ENCODE results near the gene PLA2G3.
"Not testable (repeated sequence)": the region's sequence is repeated elsewhere in the genome, so short reads cannot be mapped to it uniquely, and the experiment has no call there.

The PLA2G3 gene, protein sequence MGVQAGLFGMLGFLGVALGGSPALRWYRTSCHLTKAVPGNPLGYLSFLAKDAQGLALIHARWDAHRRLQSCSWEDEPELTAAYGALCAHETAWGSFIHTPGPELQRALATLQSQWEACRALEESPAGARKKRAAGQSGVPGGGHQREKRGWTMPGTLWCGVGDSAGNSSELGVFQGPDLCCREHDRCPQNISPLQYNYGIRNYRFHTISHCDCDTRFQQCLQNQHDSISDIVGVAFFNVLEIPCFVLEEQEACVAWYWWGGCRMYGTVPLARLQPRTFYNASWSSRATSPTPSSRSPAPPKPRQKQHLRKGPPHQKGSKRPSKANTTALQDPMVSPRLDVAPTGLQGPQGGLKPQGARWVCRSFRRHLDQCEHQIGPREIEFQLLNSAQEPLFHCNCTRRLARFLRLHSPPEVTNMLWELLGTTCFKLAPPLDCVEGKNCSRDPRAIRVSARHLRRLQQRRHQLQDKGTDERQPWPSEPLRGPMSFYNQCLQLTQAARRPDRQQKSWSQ

DNA sequence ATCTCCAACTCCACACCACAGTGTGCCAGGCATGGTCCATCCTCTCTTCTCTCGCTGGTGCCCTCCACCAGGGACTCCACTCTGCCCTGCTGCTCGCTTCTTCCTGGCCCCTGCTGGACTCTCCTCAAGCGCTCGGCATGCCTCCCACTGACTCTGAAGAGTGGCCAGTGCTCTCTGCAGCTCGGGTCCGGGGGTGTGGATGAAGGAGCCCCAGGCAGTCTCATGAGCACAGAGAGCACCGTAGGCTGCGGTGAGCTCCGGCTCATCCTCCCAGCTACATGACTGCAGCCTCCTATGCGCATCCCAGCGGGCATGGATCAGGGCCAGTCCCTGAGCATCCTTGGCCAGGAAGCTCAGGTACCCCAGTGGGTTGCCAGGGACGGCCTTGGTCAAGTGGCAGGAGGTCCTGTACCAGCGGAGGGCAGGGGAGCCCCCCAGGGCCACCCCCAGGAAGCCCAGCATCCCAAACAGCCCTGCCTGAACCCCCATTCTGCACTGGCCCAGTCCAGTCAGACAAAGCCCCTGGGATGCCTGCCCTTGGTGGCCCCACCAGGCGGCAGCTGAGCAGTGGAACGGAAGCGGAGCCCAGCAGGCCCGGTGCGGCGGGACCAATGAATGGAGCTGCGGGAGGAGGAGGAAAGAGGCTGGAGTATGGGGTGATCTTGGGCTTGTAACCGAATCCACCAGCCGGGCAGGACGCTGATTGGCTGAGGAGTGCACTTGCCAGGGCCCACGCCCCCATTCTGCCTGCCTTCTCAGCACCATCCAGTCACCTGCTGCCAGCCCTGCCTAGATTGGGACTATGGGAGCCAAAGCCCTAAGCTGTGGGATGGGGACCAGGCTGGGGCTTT is at the start of gene PLA2G3:
TSS of gene PLA2G3 (minus strand) at position 643 of the 851 bp plus-strand sequence. CDS start at position 489, 154 bp downstream.
- DNase-seq: peak; percentile 69

DNA sequence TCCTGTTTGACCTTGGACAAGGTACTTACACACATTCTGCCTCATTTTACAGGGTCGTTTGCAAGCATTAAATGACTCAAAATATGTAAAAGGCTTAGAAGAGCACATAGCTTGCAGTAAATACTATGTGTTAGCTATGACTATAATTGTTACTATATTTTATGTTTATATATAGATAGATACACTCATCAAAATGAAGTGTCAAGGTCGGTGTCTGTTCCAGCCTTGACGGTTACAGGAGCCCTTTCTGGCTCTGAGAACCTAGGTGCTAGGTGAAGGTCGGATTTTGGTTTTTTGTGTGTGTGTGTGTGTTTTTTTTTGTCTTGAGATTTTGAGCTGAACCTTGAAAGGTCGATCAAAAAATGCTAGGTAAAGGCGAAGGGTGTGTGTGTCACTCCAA is 47.3 kb upstream of the PLA2G3 start:
- no peak for DNase-seq

DNA sequence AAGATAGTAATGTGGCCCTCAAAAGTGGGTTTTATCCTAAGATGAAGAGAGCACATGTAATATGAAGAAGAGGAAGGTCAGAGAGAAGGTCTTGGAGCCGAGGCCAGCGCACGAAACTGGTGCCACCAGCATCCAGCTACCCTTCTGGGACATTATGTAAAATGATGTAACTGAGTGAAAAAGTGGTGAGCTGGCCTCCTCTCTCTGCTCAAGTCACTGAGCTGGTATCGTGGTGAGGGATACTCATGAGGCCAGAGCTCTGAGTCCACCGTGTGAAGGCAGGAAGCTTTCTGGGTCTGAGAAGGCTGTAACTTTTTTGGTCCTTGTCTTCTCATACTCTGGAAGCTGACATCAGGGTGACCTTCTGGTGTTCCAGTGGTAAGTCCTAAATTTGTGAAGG is 44.7 kb upstream of the PLA2G3 start:
- DNase-seq: no peak

DNA sequence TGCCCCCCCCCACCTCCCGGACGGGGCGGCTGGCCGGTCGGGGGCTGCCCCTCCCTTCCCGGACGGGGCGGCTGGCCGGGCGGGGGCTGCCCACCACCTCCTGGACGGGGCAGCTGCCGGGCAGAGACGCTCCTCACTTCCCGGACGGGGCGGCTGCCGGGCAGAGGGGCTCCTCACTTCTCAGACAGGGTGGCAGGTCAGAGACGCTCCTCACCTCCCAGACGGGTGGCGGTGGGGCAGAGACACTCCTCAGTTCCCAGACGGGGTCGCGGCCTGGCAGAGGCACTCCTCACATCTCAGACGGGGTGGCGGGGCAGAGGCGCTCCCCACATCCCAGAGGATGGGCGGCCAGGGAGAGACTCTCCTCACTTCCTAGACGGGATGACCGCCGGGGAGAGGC is 43.7 kb upstream of the PLA2G3 start:
- no peak for DNase-seq

DNA sequence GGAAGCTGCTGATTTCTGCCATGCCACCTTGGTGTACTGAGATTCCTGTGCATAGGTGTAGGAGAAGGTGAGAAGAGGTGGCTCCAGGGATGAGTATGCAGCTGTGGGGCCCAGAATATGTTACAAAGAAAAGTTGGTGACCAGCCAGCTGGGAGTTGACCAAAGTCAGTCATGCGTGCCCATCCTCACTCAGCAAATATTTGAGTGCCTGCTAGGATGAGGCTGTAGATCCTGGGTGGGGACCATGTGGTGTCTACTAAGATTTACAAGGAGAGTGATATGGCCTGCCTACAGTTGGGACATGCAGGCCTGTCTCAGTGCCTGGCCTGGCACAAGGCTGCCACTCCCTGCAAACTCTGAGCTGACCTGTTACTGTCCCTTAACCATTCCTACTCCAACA is 39.0 kb upstream of the PLA2G3 start:
- no peak for DNase-seq

DNA sequence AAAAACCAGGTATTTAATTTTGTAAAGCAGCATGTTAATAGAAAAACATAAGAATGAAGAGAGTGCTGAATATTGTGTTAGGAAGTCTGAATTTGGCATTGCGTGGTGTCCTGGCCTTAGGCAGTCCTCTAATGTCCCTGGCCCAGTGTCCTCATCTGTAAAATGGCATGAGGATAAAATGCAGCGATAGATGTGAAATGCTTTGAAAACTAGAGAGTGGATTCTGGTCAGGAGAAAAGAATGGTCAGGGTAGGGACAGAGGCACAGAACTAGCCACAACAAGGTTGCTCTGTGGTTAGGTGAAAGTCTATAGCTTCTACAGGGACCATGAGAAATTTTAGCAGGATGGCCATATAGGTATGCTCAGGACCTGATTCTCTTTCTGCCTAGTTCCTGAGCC is 38.6 kb upstream of the PLA2G3 start:
- no peak for DNase-seq

DNA sequence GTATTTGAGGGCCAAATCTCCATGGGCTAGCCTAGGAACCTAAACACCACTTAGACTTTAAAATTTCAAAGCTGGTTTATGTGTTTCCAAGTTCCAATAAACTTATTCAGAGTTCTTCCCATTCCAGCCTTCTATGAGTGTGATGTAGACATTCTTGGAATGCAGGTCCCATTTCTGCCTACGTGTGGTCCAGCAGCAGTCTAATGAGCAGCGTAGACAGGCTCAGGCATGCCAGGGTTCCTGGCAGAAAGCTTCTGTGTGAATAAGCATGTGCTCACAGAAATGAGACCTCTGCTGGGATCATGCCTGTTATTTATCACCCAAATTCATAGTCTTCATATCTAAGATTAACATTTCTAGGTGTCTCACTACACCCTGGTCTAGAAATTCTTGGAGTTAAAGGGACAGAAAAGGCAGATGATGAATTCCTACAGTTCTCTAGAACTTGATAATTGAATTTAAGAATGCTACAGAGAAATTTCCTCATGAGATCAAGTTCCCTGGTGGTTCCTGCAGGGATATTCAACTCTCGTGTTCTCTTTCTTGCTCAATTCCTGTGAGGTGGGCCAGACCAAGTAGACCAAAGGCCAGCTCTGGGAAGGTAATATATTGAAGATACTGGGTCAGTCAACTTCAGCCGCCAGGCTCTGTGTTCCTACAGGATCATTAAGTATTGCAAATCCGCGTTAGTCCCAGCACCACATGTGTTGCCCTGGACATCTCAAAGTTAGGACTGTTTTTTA is 37.3 kb upstream of the PLA2G3 start:
- peak; percentile 22 for DNase-seq

DNA sequence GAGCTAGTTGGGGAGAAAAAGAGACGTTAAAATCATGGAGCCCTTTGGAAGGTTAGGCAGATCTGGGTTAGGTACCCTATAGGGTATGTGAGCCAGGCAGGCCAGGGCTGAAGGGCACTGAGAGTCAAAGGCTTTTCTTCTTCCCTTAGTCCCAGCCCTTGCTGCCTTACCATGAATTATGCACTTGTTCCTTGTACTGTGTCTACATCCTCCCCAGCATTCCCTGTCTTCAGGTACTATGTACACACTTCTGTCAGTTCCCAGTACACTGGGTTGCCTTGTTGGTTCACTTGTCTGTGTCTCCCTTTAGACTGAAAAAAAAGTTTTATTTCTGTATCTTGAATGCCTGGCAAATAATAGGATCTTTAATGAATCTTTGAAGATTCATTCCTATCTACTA is 36.6 kb upstream of the PLA2G3 start:
- DNase-seq: no peak

DNA sequence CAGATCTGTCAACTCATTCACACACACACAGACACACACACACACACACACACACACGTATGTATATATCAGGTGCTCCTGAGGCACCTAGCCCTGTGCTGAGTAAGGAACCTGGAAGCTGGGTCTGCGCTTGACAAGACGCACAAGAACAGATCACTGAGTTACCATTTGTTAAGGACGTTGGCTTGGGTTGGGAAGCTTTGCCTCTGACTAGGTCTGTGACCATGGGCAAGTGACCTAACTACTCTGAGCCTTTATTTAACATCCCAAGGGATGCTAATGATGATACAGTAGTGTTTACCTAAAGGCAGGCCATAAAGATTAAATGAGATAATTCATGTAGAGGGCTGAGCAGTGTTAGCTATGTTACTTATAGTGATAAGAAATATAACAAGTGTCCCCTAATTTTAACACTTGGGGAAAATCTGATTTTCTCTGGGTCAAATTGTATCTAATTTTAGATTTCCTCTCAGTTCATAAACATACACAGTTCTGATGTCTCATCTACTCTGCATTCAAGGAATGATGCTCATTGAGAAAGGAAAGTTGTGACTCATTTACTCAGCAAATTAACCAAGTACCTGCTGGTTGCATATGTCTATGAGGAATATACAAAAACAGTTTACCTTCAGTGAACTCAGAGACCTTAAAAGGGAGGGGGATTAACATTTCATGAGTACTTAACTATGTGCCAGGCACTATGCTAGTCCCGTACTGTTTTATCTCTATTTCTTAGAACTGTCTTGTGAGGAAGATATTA is 33.3 kb upstream of the PLA2G3 start:
- no peak for DNase-seq

DNA sequence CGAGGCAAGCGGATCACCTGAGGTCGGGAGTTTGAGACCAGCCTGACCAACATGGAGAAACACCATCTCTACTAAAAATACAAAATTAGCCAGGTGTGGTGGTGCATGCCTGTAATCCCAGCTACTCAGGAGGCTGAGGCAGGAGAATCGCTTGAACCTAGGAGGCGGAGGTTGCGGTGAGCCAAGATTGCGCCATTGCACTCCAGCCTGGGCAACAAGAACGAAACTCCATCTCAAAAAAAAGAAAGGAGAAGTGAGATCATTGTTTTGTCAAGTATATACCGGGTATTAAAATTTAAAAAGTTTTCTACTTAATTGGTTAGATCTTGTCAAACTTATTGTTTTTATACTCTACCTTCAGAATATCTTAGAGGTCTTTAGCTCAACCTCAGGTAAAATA is 31.4 kb upstream of the PLA2G3 start:
- not testable (repeated sequence) for DNase-seq

DNA sequence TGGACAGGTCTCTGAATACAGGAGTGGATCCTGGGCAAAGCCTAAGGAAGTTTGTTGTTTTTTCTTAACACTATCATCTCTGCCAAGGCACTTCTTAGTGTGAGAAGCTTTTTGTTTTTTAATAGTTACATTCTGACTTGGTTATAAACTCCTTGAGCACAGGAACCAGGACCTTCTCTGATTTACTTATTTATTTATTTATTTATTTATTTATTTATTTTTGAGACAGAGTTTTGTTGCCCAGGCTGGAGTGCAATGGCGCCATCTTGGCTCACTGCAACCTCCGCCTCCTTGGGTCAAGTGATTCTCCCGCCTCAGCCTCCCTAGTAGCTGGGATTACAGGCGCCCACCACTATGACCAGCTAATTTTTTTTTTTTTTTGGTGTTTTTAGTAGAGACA is 30.7 kb upstream of the PLA2G3 start:
- no peak for DNase-seq

DNA sequence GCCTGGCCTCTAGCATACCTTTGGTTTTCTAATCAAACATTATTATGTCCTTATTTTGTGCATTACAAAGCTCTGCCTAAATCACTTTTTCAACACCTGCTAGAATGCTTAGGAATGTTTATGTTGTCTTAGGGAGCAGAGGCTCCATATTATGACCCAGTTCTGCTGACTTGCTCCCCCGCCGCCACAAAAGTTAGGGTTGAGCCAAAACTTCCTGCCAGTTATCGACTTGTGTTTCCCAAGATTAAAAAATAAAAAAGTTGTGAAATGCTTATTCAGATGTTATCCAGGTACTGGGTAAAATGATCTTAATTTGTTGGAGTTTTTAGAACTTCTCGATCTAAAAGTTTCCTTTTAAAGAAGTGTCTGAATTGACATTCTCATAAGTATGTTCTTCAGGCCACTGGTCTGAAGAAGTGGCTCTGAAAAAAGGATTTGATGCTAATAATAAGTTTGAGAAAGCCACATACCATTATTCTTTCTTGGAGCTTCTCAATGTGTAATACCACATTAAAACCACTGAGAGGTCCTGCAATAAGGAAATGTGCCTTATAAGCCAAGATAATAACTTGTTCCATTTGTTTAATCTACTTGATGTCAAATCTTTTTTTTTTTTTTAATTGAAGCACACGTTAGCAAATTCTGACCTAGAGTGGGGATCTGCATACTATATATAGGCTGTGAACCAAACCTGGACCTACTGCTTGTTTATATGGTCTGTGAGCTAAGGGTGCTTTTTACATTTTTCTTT is 21.9 kb upstream of the PLA2G3 start:
- no peak for DNase-seq

DNA sequence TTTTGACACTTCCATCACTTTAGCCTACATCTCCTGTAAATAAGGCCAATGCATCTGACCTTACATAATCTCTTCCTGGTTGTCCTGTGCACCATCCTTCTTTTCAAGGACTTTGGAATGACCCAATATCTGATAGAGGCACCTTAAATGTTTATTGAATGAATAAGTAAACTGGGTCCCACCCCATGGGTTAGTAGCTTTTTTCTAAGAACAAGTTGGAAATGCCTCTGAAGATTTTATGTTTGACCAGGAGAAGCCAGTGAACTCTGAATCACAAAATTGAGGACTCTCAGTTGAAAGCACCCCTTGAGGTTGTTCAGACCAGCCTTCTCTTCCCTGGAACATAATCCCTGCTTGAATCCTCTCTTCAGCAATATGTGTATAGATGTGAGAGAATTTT is 21.1 kb upstream of the PLA2G3 start:
- no peak for DNase-seq

DNA sequence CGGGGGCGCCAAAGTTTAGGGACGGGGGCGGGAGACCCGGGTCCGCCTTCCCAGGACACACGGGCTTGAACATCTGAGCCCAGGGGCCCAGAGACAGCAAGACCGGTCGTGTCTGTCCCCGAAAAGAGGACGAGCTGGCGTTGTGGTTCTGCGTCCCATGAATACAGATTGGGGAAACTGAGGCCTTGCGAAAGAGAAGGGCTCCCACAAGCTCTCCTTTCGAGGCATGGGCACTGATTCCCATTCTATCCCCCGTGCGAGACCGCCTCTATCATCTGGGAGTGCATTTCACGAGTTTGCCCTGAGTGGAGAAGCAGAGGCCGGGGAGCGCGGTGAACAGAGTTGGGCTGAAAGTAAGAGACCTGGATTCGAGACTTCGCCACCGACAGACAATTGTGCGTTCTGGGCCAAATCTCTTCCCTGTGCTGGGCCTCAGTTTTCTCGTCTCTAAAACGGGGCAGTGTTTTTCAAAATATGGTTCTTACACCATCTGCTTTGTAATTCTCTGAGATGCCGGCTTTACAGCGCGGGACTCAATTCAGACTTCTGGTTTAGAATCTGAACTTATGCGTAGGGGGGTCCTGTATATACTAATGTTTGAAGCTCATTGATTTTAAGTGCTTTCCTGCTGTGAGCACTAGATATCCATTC is 20.1 kb upstream of the PLA2G3 start:
- no peak for DNase-seq

DNA sequence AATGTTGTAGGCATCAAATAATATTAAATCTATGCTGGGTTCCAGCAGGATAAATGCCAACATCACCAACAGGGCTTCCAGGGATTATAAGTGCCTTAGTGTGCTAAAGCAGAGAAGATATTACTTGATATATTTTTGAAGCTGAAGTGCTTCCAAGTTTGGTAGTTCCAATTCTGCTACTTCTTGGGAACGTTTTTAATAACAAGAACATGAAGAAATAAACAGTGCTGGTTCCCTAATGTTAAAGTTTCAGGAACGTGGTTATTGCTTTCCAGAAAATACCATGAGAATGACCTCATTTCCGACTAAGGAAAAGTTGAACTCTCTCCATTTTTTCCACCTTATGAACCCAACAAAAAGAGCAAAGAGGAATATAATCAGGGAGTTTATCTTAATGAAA is 15.1 kb upstream of the PLA2G3 start:
- DNase-seq: no peak

DNA sequence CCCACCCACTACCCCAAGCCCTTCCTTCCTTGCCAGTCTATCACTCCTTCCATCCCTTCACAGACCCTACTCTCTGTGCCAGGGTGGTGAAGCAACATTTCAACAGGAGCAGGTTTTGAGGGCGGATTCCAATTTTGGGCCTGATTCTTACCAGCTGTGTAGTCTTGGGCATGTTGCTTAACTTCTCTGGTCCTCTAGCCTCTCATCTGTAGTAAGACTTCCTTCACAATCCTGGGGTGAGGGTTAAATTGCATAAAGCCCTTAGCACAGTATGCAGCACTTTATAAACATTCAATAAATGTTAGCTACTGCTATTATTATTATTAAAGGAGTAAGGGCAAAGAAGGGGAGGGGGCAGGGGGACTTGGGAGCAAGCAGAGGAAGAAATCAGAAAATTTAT is 14.7 kb upstream of the PLA2G3 start:
- no peak for DNase-seq

DNA sequence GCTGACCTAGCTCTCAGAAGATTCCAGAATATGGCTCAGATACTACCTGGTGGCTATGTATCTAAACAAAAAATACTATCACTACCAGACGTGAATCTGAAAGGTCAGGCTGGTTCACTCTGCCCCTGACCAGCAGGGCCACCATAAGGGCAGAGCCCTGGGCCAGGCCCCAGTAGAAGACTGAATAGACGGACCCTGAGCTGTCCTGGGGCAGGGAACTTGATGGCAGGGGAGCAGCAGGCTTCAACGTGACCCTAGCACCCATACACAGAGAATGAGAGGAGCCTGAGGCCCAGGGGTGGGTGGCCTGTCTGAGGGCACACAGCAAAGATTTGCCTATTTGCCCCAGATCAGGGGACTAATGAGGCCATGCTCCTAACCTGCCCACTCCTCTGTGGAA is 13.0 kb upstream of the PLA2G3 start:
- DNase-seq: no peak

DNA sequence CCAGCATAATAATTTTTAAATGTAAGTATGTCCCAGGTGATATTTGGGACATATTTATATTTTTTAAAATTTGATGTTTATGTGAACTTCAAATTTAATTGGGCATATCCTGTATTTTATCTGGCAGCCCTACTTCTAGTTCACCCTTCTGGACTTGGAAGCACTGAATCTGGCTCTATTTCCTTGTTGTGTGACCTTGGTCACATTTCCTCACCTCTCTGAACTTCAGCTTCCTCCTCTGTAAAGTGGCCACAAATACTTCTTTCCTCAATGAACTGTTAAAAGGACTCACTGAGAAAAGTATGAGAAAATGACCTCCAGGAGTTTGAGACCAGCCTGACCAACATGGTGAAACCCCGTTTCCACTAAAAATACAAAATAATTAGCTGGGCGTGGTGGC is 11.6 kb upstream of the PLA2G3 start:
- no peak for DNase-seq

DNA sequence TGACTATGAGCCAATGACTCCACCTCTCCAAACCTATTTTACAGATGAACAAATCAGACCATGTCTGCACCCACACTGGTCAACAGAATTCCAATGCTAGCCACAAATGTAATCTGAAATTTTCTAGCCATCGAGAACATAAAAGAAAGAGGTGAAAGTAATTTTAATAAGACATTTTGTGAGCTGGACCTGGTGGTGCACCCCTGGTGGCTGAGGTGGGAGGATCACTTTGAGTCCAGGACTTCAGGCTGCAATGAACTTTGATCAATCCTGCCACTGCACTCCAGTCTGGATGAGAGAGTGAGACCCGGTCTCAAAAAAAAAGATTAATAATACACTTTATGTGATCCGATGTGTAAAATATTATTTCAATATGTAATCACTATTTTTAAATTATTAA is 10.3 kb upstream of the PLA2G3 start:
- no peak for DNase-seq

DNA sequence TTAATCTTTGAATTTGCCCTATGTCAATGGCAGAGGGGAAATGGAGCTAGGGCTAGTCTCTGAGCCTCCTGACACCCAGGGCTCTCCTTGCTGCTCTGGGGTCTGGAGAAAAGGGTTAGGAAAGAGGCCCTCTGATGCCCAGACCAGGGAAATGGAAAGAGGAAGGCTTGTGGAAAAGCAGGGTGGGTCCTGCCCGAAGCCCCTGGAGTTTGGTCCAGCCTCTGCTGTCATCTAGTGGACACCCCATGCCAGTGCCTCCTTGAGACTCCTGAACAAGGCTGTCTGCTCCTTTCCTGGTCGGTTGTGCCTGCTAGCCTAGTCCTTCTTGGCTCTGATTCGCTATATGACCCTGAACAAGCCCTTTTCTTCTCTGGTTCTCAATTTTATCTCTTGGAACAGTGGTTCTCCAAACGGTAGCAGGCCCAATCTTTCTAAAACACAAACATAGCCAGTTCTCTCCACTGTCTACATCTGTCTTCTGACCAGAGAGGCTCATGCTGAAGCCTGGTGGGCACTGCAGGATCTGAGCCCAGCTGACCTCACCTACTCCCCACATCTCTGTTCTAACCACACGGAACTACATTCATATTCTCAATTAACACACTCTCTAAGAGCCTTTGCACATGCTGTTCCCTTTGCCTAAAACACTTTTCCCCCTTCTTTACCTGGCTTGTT is 8.8 kb upstream of the PLA2G3 start:
- peak; percentile 51 for DNase-seq

DNA sequence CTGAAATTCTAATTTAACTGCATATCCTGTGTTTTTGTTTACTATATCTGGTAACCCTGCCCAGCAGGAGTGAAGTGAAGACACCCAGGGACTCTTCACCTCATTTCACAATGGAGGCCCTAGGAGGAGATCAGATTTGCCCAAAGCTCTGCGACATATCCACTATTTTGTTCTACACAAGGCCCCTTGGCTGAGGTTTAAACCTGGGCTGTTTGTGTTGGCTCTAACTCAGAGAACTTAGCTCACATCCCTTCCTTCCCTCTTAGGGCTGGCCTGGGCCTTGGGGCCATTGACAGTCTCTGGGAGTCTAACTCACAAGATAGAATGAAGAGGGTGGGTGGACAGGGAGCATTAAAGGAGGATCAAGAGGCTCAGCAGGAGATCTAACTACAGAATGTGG is 8.2 kb upstream of the PLA2G3 start:
- DNase-seq: no peak
